HG02840 (cell line): Measurements from ENCODE around the gene UNC93B1.
A peak's percentile ranks its signal among the peaks of the same experiment; 100 is the strongest.

Source experiments
- ATAC-seq: cut with Tn5 transposase; IDR thresholded peaks from one replicate; pipeline ENCODE4 v1.9.1; 2021; ENCODE audit warnings: mild to moderate bottlenecking, moderate library complexity, moderate number of reproducible peaks; ENCODE audit not compliant: unreplicated experiment, low FRiP score

Gene UNC93B1

DNA sequence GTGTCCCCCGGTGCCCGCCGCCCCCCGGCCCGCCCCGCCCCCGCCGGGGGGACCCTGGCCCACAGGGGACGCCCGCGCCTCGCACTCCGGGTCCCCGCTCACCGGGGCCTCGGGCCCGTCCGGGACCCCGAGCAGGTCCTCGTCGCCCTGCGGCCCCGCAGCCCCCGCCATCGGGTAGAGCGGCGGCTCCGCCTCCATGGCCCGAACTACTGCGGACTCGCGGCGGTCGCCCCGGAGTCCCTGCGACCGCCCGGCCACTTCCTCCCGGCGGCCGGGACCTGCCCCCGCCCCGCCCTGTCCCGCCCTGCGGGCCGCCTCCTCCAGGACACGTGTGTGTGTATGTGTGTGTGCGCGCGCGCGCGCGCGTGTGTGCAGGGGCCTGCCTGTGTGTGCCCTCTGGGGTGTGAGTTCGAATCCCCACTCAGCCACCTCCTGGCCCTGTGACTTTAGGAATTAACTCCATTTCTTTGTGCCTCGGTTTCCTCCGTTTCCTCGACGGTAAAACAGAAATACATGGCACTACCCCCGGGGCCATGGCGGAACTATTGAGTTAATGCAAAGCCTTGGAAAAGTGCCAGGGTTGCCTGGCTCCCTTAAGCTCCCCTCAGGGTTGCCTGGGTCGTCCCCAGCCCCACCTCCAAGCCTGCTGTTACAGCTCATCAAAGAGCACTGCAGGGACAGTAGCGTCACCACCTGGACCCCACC is at the start of gene UNC93B1:
UNC93B1 (minus strand) TSS at position 252 of the 705 bp plus-strand sequence; CDS start at position 198, 54 bp downstream.
- peak; percentile 41 for ATAC-seq

DNA sequence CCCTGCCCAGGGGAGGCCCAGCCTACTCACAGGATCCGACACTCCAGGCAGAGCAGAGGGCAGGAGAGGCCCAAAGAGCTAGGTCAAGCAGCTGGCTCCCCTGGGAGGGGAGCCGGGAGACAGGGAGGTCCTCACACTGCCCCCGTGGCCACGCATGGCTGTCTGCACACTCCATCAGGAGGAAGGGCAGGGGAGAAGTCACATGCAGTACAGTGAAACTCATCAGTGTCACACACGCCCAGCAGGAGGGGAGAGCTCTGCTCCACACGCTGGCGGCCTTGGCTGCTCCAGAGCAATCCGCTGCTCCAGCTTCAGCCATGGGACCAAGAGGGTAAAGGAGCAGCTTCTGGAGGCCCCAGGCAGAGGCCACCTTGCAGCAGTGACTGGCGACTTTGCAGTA is 49.2 kb upstream of the UNC93B1 start:
- ATAC-seq: no peak

- no peak for ATAC-seq
Measured at GRCh38 chr11:68052137-68052873, 48.4 kb upstream of the UNC93B1 start.

- no peak for ATAC-seq
Measured at GRCh38 chr11:68051191-68052136, 47.6 kb upstream of the UNC93B1 start.

GRCh38 chr11:68050371-68050841 is 46.5 kb upstream of the UNC93B1 start:
- no peak for ATAC-seq

GRCh38 chr11:68049509-68050370 is 45.8 kb upstream of the UNC93B1 start:
- no peak for ATAC-seq

GRCh38 chr11:68048681-68049508 is 45.0 kb upstream of the UNC93B1 start:
- no peak for ATAC-seq

DNA sequence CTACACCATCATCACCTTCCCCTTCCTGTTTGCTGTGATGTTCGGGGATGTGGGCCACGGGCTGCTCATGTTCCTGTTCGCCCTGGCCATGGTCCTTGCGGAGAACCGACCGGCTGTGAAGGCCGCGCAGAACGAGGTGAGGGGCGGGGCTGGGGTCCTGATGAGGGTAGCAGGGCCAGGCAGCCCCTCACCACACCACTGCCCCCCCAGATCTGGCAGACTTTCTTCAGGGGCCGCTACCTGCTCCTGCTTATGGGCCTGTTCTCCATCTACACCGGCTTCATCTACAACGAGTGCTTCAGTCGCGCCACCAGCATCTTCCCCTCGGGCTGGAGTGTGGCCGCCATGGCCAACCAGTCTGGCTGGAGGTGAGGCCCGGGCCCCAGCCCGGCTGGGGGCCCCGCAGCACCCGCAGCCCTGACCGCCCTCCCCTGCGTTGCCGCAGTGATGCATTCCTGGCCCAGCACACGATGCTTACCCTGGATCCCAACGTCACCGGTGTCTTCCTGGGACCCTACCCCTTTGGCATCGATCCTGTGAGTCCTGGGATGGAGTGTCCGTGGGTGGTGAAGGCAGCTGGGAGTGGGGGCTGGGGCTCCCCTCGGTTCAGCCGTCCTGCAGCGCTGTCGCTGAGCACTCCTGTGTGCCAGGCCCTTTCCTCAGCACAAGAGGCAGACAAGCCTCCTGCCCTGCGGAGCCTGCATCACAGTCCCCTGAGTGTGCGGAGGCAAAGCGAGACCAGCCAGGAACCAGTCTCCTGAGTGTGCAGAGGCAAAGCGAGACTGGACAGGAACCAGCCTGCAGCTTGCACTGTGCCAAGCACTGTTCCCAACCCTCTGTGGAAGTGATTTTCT is 43.8 kb upstream of the UNC93B1 start:
- no peak for ATAC-seq

DNA sequence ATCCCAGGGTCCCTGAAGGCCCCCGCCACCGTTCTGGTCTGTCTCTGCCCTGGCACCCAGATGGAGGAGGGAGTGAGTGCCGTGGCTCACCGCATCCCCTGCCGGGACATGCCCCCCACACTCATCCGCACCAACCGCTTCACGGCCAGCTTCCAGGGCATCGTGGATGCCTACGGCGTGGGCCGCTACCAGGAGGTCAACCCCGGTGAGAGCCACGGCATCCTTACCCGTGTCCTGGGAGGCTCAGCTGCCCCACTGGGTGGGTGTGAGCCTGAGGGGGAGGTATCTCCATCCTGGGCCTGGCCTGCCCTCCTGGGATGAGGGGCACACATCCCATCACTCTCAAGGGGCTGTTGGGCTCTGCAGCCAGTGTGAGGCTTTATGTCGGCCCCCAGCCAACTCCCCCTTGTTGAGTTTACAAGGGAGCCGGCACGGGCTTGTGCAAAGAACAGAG is 41.0 kb upstream of the UNC93B1 start:
- no peak for ATAC-seq

DNA sequence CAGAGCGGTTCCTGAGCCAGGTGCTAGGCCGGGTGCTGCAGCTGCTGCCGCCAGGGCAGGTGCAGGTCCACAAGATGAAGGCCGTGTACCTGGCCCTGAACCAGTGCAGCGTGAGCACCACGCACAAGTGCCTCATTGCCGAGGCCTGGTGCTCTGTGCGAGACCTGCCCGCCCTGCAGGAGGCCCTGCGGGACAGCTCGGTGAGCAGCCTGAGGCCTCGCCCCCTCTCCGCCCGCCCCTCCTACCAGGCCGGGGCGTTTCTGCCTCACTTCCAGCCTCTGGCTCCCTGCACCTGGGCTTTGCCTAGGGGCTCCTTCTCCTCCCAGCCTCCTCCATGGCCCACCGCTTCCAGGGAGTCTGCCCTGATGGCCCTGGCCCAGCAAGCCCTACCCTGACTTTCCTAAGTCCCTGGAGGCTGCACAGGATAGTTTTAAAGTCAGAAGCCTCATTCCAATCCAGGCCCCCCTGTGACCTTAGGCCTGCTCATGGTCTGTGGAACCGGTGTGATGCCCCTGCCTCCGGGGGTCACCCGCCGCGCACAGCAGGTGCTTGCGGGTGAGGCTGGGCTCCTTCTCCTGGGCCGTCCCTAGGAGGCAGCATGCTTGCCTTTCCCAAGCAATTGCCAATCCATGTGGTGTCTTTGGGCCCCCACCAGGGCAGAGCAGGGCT is 40.4 kb upstream of the UNC93B1 start:
- no peak for ATAC-seq

DNA sequence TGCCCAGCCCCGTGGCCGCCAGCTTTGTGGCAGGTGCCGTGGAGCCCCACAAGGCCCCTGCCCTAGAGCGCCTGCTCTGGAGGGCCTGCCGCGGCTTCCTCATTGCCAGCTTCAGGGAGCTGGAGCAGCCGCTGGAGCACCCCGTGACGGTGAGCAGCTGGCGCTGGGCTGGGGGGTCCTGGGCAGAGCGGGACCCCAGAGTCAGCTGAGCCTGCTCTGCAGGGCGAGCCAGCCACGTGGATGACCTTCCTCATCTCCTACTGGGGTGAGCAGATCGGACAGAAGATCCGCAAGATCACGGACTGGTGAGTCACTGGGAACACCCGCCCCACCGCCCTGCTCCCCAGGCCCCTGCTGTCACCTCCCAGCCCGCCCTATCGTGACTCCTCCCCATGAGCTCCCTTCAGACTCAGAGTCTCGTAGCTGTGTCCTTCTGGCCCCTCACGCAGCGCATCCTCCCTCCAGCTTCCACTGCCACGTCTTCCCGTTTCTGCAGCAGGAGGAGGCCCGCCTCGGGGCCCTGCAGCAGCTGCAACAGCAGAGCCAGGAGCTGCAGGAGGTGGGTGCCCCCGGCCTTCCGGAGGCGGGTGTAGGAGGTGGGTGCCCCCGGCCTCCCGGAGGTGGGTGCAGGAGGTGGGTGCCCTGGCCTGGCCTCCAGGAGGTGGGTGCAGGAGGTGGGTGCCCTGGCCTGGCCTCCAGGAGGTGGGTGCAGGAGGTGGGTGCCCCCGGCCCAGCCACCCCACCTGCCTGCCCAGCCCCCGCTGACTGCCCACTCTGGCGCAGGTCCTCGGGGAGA is 39.6 kb upstream of the UNC93B1 start:
- no peak for ATAC-seq

DNA sequence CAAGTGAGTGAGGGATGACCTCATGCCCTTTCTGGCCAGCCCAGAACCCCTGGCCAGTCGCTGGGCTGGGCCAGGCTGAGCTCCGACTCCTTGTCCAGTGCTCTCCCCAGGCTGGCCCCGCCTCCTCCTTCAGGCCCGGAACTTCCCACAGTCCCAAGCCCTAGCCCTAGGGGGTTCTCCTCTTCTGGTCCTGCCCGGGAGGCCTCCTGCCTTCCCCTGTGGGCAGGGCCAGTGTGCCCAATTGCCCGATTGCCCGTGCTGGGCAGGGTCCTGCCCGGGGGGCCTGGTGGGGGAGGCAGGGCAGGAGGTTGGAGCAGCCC is 39.1 kb upstream of the UNC93B1 start:
- no peak for ATAC-seq

- ATAC-seq: no peak
Measured at GRCh38 chr11:68042219-68043028, 38.5 kb upstream of the UNC93B1 start.

DNA sequence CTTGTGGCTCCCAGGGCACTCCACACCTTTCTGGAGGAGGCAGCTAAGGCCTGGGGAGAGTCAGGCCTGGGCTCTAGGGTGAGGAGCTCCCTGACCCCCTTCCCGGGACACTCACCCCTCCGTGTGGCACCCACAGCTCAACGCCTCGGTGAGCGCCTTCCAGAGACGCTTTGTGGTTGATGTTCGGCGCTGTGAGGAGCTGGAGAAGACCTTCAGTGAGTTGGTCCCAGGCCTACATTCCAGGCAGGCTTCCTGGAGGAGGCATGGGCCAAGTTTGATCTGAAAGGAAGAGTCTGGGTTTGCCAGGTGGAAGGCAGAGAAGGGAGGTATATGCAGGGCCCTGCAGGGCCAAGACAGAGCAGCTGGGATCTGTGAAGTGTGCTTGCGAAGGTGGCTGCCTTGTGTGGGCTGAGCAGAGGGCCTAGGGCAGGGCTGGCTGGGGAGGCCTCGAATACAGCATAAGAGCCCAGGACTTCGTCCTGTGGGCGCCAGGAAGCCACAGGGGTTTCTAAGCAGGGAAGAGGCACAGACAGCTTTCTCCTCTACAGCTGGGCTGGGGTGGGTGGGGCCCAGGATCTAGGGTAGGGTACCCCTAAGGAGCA is 37.8 kb upstream of the UNC93B1 start:
- no peak for ATAC-seq

- no peak for ATAC-seq
Measured at GRCh38 chr11:68040957-68041591, 37.2 kb upstream of the UNC93B1 start.
